ENCODE measurements around the gene SULT4A1. TPM values are rescaled to one million over a fixed set of nuclear protein-coding genes. Genes with fewer than 3 reads are reported as not detected.

The SULT4A1 gene
- total RNA-seq, 1 experiment from 2014 or later = not detected

DNA sequence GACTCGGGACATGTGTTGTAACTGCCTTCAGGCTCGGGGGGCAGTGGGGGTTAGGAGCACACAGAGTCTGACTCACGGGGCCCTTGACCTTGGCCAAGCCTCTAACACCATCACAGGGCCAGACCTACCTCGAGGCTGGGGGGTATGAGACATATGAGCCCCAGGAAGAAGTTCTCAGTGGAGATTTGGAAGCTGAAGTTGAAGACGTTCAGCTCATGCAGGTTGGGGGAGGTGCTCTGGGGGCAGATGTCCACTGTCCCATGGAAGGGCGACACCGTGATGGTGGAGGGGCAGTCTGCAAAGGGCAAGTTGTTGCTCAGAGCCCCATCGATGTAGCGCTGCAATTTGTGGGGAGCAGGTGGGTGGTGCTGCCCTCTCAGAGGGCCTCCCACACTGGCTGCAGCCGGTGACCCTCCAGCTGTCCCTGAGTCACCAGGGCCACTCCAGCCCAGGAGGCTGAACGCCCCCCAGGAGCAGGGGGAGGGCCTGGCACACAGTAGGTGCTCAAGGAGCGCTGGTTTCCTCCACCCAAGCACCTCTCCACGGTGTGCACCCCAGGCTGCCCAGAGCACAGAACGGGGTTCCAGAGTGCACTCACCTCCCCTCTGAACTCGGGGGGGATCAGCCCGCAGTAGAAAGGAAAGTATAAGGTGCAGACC, 27.0 kb upstream of the SULT4A1 start:
- in situ Hi-C loops (cut with HindIII; ENCODE audit: low pct_unique_long_range_greater_than_20kb, low sequenced_read_pairs) = no loop called here

GRCh38 chr22:43888740-43889139, 26.4 kb upstream of the SULT4A1 start:
- in situ Hi-C loops (cut with HindIII; ENCODE audit: low pct_unique_long_range_greater_than_20kb, low sequenced_read_pairs) = no loop called here

More for the DNA sequence above, 27.0 kb upstream of the SULT4A1 start:
- DNase-seq (ENCODE audit: low read depth) = no peak

DNA sequence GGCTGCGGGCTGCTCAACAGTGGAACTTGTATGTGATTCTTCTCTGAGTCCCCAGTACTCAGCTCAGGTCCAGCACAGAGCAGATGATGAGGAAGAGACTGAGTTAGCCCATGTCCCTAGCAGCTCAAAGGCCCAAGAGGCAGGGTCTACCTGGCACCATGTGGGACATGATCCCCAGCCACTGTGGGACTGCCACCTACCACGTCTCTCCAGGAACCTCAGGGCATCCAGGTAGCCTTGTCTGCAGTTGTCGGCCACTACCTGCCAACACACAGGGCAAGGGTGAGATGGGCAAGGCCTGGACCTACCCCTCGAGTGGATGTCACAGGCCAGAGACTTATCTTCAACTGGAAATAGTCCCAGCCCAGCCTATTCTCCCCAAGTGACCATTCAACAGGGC, 25.1 kb upstream of the SULT4A1 start:
- DNase-seq (ENCODE audit: low read depth) = no peak
- in situ Hi-C loops (cut with HindIII; ENCODE audit: low pct_unique_long_range_greater_than_20kb, low sequenced_read_pairs) = no loop called here

More at GRCh38 chr22:43888740-43889139, 26.4 kb upstream of the SULT4A1 start:
- DNase-seq (ENCODE audit: low read depth) = no peak

DNA sequence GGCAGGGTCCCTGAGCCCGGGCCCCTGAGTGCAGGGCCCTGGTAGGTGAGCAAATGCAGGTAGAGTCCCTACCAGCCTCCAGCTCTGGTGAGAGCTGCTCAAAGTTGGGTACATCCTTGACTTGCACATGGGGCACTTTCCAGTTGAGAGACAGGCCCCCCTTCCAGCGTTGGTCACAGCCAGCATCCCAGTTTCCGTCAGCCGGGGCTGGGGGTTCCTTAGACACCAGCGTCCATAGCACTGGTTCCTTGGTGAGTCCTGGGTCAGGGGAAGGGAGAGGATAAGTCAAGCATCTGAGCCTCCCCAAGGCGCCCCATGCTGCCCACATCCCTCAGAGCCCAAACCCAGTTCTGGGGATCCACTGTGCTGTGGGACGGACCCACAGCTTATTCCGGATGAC, 23.9 kb upstream of the SULT4A1 start:
- DNase-seq (ENCODE audit: low read depth) = no peak
- in situ Hi-C loops (cut with HindIII; ENCODE audit: low pct_unique_long_range_greater_than_20kb, low sequenced_read_pairs) = no loop called here

GRCh38 chr22:43885786-43886185, 23.5 kb upstream of the SULT4A1 start:
- no peak for DNase-seq (ENCODE audit: low read depth)
- in situ Hi-C loops (cut with HindIII; ENCODE audit: low pct_unique_long_range_greater_than_20kb, low sequenced_read_pairs) = no loop called here

DNA sequence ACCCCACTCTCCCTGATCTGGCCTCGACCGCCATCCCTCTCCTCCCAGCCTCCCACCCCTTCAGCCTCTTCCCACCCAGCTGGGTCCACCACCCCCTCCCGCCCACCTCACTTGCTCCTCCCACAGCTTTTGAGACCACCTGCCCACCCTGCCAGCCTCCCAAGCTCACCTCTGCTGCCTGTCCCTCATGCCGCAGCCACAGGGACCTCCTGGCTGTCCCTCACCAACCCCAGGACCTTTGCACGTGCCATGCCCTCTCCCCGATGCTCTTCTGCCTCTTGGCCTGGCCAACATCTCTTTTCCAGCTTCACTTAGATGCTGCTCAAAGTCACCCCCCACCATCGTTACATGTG, 23.0 kb upstream of the SULT4A1 start:
- DNase-seq (ENCODE audit: low read depth) = no peak
- in situ Hi-C loops (cut with HindIII; ENCODE audit: low pct_unique_long_range_greater_than_20kb, low sequenced_read_pairs) = no loop called here

- no peak for DNase-seq (ENCODE audit: low read depth)
- in situ Hi-C loops (cut with HindIII; ENCODE audit: low pct_unique_long_range_greater_than_20kb, low sequenced_read_pairs) = no loop called here
Measured at GRCh38 chr22:43884600-43885318, 22.4 kb upstream of the SULT4A1 start.

GRCh38 chr22:43883719-43884415, 21.6 kb upstream of the SULT4A1 start:
- in situ Hi-C loops (cut with HindIII; ENCODE audit: low pct_unique_long_range_greater_than_20kb, low sequenced_read_pairs) = no loop called here

DNA sequence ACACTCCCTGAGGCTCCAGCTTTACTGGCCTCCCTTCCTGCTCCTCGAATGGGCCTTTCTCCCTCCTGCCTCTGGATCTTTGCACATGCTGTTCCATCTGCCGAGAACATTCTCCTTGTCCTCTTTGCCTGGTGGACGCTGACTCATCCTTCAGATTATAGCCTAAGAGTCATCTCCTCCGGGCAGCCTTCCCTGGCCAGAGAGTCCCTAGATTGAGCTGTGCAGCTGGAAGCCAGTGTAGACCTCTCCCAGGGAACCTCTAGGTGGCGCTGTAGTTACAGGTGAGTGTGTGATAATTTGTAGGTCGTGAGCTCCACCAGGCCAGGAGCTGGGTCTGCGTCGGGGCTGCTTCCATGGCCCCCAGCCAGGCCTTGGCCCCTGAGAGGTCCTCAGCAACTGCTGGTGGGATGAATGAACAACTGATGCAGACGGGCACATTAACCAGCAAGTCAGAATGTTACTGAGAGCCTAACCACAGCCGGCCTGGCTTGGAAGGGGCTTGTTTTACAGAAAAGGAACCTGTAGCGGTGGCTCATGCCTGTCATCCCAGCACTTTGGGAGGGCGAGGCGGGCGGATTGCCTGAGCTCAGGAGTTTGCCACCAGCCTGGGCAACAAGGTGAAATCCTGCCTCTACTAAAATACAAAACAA, 20.8 kb upstream of the SULT4A1 start:
- in situ Hi-C loops (cut with HindIII; ENCODE audit: low pct_unique_long_range_greater_than_20kb, low sequenced_read_pairs) = no loop called here
- peak; percentile 72 for DNase-seq (ENCODE audit: low read depth)

More at GRCh38 chr22:43883719-43884415, 21.6 kb upstream of the SULT4A1 start:
- DNase-seq (ENCODE audit: low read depth) = no peak

- in situ Hi-C loops (cut with HindIII; ENCODE audit: low pct_unique_long_range_greater_than_20kb, low sequenced_read_pairs) = no loop called here
- no peak for DNase-seq (ENCODE audit: low read depth)
Measured at GRCh38 chr22:43882122-43882767, 19.9 kb upstream of the SULT4A1 start.

GRCh38 chr22:43881091-43882061, 19.1 kb upstream of the SULT4A1 start:
- in situ Hi-C loops (cut with HindIII; ENCODE audit: low pct_unique_long_range_greater_than_20kb, low sequenced_read_pairs) = no loop called here
- no peak for DNase-seq (ENCODE audit: low read depth)

- in situ Hi-C loops (cut with HindIII; ENCODE audit: low pct_unique_long_range_greater_than_20kb, low sequenced_read_pairs) = no loop called here
- no peak for DNase-seq (ENCODE audit: low read depth)
Measured at GRCh38 chr22:43880541-43880991, 18.3 kb upstream of the SULT4A1 start.

- DNase-seq (ENCODE audit: low read depth) = no peak
- in situ Hi-C loops (cut with HindIII; ENCODE audit: low pct_unique_long_range_greater_than_20kb, low sequenced_read_pairs) = no loop called here
Measured at GRCh38 chr22:43879901-43880540, 17.7 kb upstream of the SULT4A1 start.

DNA sequence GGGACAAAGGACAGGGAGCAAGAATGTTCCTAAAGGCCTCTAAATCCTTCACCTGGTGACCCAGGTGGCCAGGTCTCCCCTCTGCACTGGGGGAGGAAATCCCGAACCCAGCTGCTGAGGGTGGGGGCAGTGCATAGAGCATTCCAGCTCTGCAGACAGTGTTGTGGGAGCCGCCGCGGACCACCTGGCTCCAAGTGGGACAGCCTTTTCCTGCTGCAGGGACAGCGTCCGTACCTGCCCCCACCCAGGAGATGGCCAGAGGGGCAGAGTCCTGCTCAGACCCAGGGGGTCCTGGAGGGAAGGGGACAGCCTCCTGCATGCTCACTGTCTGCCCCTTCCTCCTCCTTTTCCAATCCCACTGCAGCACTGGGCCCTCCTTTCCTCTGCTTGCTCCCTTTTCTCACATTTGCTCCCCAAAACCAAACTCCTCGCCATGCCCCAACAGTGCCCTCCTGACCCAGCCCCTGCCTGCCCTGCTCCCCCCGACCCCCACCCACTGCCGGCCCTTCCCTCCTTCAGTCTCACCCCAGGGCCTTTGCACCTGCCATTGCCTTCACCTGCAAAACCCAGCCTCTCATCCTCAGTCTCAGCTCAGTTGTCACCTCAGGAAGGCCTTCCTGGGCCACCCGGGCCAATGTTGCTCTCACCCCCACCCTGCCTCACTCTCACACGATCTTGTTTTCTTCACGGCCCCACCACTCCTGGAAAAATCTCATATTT, 16.7 kb upstream of the SULT4A1 start:
- in situ Hi-C loops (cut with HindIII; ENCODE audit: low pct_unique_long_range_greater_than_20kb, low sequenced_read_pairs) = no loop called here
- no peak for DNase-seq (ENCODE audit: low read depth)

DNA sequence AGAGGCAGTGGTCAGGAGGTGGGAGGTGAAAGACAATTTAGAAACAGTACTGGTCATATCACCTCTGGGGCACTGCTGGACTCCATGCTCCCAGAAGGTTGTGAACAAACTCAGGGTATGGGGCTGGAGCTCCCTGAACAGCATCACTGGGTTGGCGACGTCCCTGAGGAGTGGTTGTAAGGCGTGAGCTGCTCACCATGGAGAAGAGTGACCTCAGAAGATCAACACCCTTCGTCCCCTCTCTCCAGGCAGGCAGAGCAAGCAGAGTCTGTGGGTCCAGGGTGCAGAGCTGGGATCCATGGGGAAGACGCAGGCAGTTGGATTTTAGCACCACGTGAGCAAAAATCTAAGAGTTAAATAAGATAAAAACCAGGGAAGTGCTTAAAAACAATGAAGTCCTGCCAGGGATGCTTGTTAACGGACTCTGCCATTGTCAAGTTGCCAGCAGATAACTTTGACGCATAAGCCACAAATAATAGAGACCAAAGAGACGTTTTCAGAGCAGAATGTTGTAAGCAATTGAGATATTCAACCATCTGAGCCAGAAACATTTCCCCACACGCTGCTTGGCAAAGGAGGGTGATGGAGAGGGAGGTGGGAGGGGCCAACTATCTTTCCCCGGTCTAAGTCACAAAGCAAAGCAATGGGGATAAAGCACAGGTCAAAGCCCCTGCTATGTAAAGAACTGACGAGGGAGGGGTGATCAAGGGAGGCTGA, 15.9 kb upstream of the SULT4A1 start:
- in situ Hi-C loops (cut with HindIII; ENCODE audit: low pct_unique_long_range_greater_than_20kb, low sequenced_read_pairs) = no loop called here
- no peak for DNase-seq (ENCODE audit: low read depth)
